Prostate gland (tissue), 2 donors: Measurements from ENCODE around the gene DRC7.

Experiments
- POLR2A ChIP-seq: fragments of 450-650 bp; IDR thresholded peaks from one replicate; pipeline ENCODE4 v1.6.1; 2016; ENCODE audit warnings: antibody characterized with exemption, mild to moderate bottlenecking
- TF ChIP-seq, protein P1 (sequence below), 4 experiments: fragments of 200-600 bp in 2 of 4; fragments of 450-650 bp in 2 of 4; sonication (generic) in 2 of 4; IDR thresholded peaks; 1 replicate in 3 of 4; 2 replicates in 1 of 4; pipeline ENCODE4 v1.5.1; 2016 to 2019; ENCODE audit warnings: antibody characterized with exemption in 4 of 4, mild to moderate bottlenecking in 2 of 4, moderate library complexity in 2 of 4

DNA sequence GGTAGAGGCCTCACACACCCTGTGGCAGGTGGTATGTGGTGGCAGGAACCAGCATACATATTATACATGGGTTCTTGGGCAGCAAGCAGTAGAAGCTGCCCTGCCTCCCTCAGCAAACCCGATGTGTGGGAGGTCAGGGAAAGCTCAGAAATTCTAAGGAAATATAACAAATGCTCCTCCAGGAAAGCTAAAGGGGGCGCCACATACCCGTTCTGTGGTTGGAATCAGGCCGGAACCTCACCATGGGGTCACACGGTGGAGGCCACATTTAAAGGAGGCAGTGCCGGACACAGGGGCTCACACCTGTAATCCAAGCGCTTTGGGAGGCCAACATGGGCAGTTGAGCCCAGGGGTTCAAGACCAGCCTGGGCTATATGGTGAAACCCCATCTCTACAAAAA is 28.6 kb downstream of the DRC7 start:
- TF ChIP-seq, protein P1, sequence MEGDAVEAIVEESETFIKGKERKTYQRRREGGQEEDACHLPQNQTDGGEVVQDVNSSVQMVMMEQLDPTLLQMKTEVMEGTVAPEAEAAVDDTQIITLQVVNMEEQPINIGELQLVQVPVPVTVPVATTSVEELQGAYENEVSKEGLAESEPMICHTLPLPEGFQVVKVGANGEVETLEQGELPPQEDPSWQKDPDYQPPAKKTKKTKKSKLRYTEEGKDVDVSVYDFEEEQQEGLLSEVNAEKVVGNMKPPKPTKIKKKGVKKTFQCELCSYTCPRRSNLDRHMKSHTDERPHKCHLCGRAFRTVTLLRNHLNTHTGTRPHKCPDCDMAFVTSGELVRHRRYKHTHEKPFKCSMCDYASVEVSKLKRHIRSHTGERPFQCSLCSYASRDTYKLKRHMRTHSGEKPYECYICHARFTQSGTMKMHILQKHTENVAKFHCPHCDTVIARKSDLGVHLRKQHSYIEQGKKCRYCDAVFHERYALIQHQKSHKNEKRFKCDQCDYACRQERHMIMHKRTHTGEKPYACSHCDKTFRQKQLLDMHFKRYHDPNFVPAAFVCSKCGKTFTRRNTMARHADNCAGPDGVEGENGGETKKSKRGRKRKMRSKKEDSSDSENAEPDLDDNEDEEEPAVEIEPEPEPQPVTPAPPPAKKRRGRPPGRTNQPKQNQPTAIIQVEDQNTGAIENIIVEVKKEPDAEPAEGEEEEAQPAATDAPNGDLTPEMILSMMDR (IDR thresholded peaks at IDR 0.05): no peak
- no peak for TF ChIP-seq POLR2A
